Thoracic aorta (tissue), 2 donors: ENCODE data around the gene MED17. TPM values are rescaled to one million over a fixed set of nuclear protein-coding genes. Genes with fewer than 3 reads are reported as not detected.

Experiments used
- ATAC-seq: fragments of 150-250 bp; one replicate; pipeline ENCODE4 v1.8.0; 2017; ENCODE audit warnings: low read depth; ENCODE audit not compliant: insufficient number of reproducible peaks, low FRiP score
- DNase-seq: peaks from one replicate; pipeline ENCODE4 v3.0.0-alpha.2; 2020; ENCODE audit warnings: low spot score
- H3K27ac ChIP-seq, 2 donors: fragments of 200-600 bp; sonication (generic); 1 replicate in 1 of 2; 2 replicates in 1 of 2; pipeline ENCODE4 v1.5.1; 2016; ENCODE audit warnings: mild to moderate bottlenecking in 2 of 2, moderate library complexity in 2 of 2
- H3K27me3 ChIP-seq: fragments of 200-600 bp; sonication (generic); replicated peaks from 2 replicates; pipeline ENCODE4 v1.6.0; 2016; ENCODE audit warnings: mild to moderate bottlenecking; ENCODE audit not compliant: insufficient read depth
- H3K36me3 ChIP-seq: fragments of 200-600 bp; sonication (generic); one replicate; pipeline ENCODE4 v1.5.1; 2016
- H3K4me1 ChIP-seq, 2 donors: fragments of 200-600 bp; sonication (generic); 1 replicate in 1 of 2; 2 replicates in 1 of 2; pipeline versions ENCODE4 v1.5.1 to v1.6.0; 2016; ENCODE audit warnings: low read depth in 2 of 2, mild to moderate bottlenecking in 1 of 2; ENCODE audit not compliant: control insufficient read depth in 1 of 2
- H3K4me3 ChIP-seq: fragments of 200-600 bp; sonication (generic); 2 replicates; pipeline ENCODE4 v1.5.1; 2016; ENCODE audit warnings: mild to moderate bottlenecking
- H3K9me3 ChIP-seq: fragments of 200-600 bp; sonication (generic); 2 replicates; pipeline ENCODE4 v1.5.1; 2016
- total RNA-seq, 2 donors: library from RNA; depleted of rRNA; stranded (reverse); fragments of >200 nt; gene quantifications; one replicate each; pipeline versions ENCODE4 v1.1.0 to v1.2.3, GENCODE V29; 2016
- TF ChIP-seq, protein P1 (sequence below): fragments of 200-600 bp; sonication (generic); IDR thresholded peaks from one replicate; pipeline ENCODE4 v1.5.1; 2019; ENCODE audit warnings: antibody characterized with exemption

MED17 gene
- total RNA-seq, 2 donors from 2014 or later, result 12.3 to 32.7 TPM

GRCh38 chr11:93840180-93840579 lies 56.1 kb downstream of the MED17 start:
- no peaks in the 10 kb centered on the region for H3K27me3 ChIP-seq
- ATAC-seq (no peak), DNase-seq (no peak)
- H3K36me3 ChIP-seq, result no peaks in the 10 kb centered on the region
- no peak overlapping the region for H3K4me3 ChIP-seq
- no peak overlapping the region for H3K27ac ChIP-seq
- no peaks in the 10 kb centered on the region for H3K4me1 ChIP-seq
- TF ChIP-seq, protein P1, sequence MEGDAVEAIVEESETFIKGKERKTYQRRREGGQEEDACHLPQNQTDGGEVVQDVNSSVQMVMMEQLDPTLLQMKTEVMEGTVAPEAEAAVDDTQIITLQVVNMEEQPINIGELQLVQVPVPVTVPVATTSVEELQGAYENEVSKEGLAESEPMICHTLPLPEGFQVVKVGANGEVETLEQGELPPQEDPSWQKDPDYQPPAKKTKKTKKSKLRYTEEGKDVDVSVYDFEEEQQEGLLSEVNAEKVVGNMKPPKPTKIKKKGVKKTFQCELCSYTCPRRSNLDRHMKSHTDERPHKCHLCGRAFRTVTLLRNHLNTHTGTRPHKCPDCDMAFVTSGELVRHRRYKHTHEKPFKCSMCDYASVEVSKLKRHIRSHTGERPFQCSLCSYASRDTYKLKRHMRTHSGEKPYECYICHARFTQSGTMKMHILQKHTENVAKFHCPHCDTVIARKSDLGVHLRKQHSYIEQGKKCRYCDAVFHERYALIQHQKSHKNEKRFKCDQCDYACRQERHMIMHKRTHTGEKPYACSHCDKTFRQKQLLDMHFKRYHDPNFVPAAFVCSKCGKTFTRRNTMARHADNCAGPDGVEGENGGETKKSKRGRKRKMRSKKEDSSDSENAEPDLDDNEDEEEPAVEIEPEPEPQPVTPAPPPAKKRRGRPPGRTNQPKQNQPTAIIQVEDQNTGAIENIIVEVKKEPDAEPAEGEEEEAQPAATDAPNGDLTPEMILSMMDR, result no peak
- no peaks in the 10 kb centered on the region for H3K9me3 ChIP-seq

GRCh38 chr11:93840981-93841380 lies 56.9 kb downstream of the MED17 start:
- no peak for ATAC-seq
- Histone ChIP-seq H3K4me3 (no peak overlapping the region), H3K4me1 (no peaks in the 10 kb centered on the region), H3K9me3 (no peaks in the 10 kb centered on the region), H3K27me3 (no peaks in the 10 kb centered on the region), H3K27ac (no peak overlapping the region), H3K36me3 (no peaks in the 10 kb centered on the region)
- DNase-seq, result no peak
- TF ChIP-seq, protein P1, result no peak

DNA sequence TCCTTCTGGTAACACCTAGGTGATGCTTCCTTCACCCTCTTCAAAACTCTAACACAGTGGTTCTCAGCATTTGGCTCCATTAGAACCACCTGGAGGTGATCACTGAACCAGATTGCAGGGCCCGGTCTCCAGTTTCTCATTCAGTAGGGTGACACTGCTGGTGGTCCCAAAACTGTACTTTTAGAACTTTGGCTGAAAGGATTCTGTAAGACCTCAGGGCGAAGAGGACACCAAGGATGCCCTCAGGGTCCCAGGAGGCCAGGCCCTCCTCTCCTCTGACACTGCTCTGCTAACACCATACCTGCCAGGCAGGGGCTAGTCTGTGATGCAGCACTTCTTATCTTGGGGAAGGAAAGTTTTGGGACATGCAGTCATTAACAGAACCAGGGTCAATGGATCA lies 57.4 kb downstream of the MED17 start:
- Histone ChIP-seq H3K4me1 (no peaks in the 10 kb centered on the region), H3K4me3 (no peak overlapping the region), H3K27ac (no peak overlapping the region), H3K9me3 (no peaks in the 10 kb centered on the region), H3K36me3 (no peaks in the 10 kb centered on the region), H3K27me3 (no peaks in the 10 kb centered on the region)
- TF ChIP-seq, protein P1, result no peak
- ATAC-seq (no peak), DNase-seq (no peak)

DNA sequence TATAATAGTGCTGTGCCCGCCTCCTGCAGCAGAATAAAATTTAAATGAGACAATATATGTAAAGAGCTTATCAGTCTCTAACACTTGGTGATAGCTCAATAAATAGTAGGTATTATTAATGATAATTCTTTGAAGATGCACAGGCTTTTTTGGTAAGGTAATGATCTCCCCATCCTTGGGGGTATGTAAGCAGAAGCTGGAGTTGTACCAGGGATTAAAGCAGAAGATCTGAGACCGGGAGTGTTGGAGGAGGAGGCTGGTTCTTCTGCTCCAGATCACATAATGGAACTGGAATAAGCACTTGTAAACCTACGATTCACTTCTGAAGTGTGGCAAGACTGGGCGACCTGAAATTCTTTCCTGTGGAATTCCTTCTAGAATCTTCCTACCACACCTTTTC lies 58.0 kb downstream of the MED17 start:
- H3K4me3 ChIP-seq, result no peak overlapping the region
- no peaks in the 10 kb centered on the region for H3K36me3 ChIP-seq
- H3K27me3 ChIP-seq, result no peaks in the 10 kb centered on the region
- TF ChIP-seq, protein P1, result no peak
- no peaks in the 10 kb centered on the region for H3K4me1 ChIP-seq
- ATAC-seq (no peak), DNase-seq (no peak)
- no peaks in the 10 kb centered on the region for H3K9me3 ChIP-seq
- no peak overlapping the region for H3K27ac ChIP-seq

GRCh38 chr11:93842461-93842860 lies 58.4 kb downstream of the MED17 start:
- Histone ChIP-seq H3K36me3 (no peaks in the 10 kb centered on the region), H3K4me1 (no peaks in the 10 kb centered on the region), H3K4me3 (no peak overlapping the region), H3K27ac (no peak overlapping the region), H3K9me3 (no peaks in the 10 kb centered on the region), H3K27me3 (no peaks in the 10 kb centered on the region)
- no peak for DNase-seq
- ATAC-seq, result no peak
- TF ChIP-seq, protein P1, result no peak
